Breast epithelium (tissue), 4 donors: ENCODE results near the gene DMXL2. TPM values are rescaled to one million over a fixed set of nuclear protein-coding genes. Genes with fewer than 3 reads are reported as not detected.

Experiments
- DNase-seq, 2 donors: peaks; one replicate each; pipeline ENCODE4 v3.0.0-alpha.2; 2019; ENCODE audit warnings: low spot score in 2 of 2
- H3K27ac ChIP-seq, 2 donors: fragments of 200-600 bp; sonication (generic) in 1 of 2; one replicate each; pipeline ENCODE4 v1.5.1; 2016 to 2019; ENCODE audit warnings: mild to moderate bottlenecking in 1 of 2
- H3K27me3 ChIP-seq, 2 donors: fragments of 200-600 bp; sonication (generic) in 1 of 2; one replicate each; pipeline versions ENCODE4 v1.5.1 to v1.6.0; 2017 to 2019; ENCODE audit warnings: control low read depth in 1 of 2, mild to moderate bottlenecking in 1 of 2
- H3K36me3 ChIP-seq: fragments of 200-600 bp; one replicate; pipeline ENCODE4 v1.5.1; 2019
- H3K4me1 ChIP-seq, 2 donors: fragments of 200-600 bp; sonication (generic); one replicate each; pipeline ENCODE4 v1.5.1; 2016 to 2019; ENCODE audit warnings: control low read depth in 1 of 2
- H3K4me3 ChIP-seq, 3 donors: fragments of 200-600 bp; sonication (generic); 1 replicate in 2 of 3; 2 replicates in 1 of 3; pipeline ENCODE4 v1.5.1; 2016 to 2019; ENCODE audit warnings: mild to moderate bottlenecking in 3 of 3, moderate library complexity in 2 of 3
- H3K9me3 ChIP-seq, 2 donors: fragments of 200-600 bp; sonication (generic) in 1 of 2; one replicate each; pipeline ENCODE4 v1.5.1; 2016 to 2019; ENCODE audit warnings: control low read depth in 1 of 2
- POLR2A ChIP-seq: fragments of 450-650 bp; IDR thresholded peaks from one replicate; pipeline ENCODE4 v1.6.1; 2016; ENCODE audit warnings: antibody characterized with exemption, mild to moderate bottlenecking, moderate library complexity
- POLR2AphosphoS5 ChIP-seq, 3 donors: sonication (generic); formaldehyde crosslinking; IDR thresholded peaks; one replicate each; pipeline ENCODE4 v1.6.1; 2017; ENCODE audit warnings: antibody characterized with exemption in 3 of 3
- intact Hi-C: fragments of 100-400 bp; cut with DNase I; formaldehyde crosslinking; loops from one replicate; pipeline ENCODE4 v1.15.1; 2023; ENCODE audit warnings: low total_unique reads
- total RNA-seq, 3 donors: library from RNA; depleted of rRNA; stranded (reverse); fragments of >200 nt; gene quantifications; one replicate each; pipeline ENCODE4 v1.1.0, GENCODE V29; 2016
- TF ChIP-seq, protein P1 (sequence below), 3 donors: fragments of 450-650 bp; IDR thresholded peaks; one replicate each; pipeline ENCODE4 v1.5.1; 2016 to 2017; ENCODE audit warnings: antibody characterized with exemption in 3 of 3, mild to moderate bottlenecking in 3 of 3, moderate library complexity in 3 of 3

Gene DMXL2
- total RNA-seq, 3 donors from 2014 or later: 28.5 to 73.9 (median 36.4) TPM

DNA sequence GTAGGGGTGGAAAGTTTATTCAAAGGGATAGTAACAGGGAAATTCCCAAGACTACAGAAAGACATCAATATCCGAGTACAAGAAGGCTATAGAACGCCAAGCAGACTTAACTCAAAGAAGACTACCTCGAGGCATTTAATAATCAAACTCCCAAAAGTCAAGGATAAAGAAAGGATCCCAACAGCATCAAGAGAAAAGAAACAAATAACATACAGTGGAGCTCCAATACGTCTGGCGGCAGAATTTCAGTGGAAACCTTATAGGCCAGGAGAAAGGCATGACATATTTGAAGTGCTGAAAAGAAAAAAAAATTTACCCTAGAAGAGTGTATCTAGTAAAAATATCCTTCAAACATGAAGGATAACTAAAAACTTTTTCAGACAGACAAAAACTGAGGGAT lies 95.6 kb downstream of the DMXL2 start:
- Histone ChIP-seq H3K27ac (no peak overlapping the region), H3K36me3 (no peaks in the 10 kb centered on the region), H3K9me3 (peaks cover 0 to 5% of the 10 kb centered on the region in 2 donors), H3K4me3 (no peak overlapping the region), H3K4me1 (no peaks in the 10 kb centered on the region), H3K27me3 (no peaks in the 10 kb centered on the region)
- DNase-seq: no peak
- intact Hi-C loops: no loop called here
- TF ChIP-seq POLR2A (no peak), POLR2AphosphoS5 (IDR thresholded peaks at IDR 0.05) (no peak)
- TF ChIP-seq, protein P1, sequence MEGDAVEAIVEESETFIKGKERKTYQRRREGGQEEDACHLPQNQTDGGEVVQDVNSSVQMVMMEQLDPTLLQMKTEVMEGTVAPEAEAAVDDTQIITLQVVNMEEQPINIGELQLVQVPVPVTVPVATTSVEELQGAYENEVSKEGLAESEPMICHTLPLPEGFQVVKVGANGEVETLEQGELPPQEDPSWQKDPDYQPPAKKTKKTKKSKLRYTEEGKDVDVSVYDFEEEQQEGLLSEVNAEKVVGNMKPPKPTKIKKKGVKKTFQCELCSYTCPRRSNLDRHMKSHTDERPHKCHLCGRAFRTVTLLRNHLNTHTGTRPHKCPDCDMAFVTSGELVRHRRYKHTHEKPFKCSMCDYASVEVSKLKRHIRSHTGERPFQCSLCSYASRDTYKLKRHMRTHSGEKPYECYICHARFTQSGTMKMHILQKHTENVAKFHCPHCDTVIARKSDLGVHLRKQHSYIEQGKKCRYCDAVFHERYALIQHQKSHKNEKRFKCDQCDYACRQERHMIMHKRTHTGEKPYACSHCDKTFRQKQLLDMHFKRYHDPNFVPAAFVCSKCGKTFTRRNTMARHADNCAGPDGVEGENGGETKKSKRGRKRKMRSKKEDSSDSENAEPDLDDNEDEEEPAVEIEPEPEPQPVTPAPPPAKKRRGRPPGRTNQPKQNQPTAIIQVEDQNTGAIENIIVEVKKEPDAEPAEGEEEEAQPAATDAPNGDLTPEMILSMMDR (IDR thresholded peaks at IDR 0.05): no peak

DNA sequence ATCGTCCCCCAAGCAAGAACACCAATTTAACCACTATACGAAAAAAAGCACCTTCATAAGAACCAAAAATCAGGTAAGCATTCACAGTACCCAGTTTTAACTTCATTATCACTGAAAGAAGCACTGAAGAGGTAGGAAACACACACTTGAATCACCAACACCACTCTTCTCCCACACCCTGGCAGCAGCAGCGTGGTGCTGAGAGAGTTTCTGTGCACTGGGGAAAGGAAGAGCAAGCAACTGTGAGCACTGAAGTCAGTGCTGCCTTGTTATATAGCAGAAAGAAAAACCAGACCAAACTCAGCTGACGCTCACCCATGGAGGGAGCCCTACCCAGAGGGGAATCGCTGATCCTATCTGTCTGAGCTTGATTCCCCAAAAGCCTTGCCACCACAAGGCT lies 98.2 kb downstream of the DMXL2 start:
- Histone ChIP-seq H3K4me3 (no peak overlapping the region), H3K27me3 (no peaks in the 10 kb centered on the region), H3K4me1 (no peaks in the 10 kb centered on the region), H3K9me3 (peaks cover 0 to 5% of the 10 kb centered on the region in 2 donors), H3K27ac (no peak overlapping the region), H3K36me3 (no peaks in the 10 kb centered on the region)
- no peak for DNase-seq
- intact Hi-C loops: no loop called here
- TF ChIP-seq, protein P1 (IDR thresholded peaks at IDR 0.05): no peak
- TF ChIP-seq POLR2AphosphoS5 (IDR thresholded peaks at IDR 0.05) (no peak), POLR2A (no peak)

DNA sequence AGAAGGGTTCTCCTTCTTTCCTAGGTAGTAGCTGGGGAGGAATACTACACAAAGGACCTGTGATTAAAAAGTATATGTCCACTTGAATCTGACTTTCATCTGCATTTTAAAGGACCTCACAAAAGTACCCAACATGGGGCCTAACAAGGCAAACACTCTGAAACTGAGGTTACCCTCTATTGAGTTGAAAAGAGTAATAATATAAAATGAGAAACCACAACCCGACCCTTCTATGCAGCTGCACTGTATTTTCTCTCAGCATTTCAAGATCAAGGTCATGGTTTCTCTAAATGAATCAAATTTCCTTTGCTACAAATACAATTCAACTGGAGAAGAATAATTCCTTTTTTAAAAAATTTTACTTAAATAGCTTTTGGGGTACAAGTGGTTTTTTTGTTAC lies 106.3 kb downstream of the DMXL2 start:
- intact Hi-C loops: no loop called here
- H3K9me3 ChIP-seq: no peaks in the 10 kb centered on the region
- H3K4me3 ChIP-seq: no peak overlapping the region
- H3K27me3 ChIP-seq: no peaks in the 10 kb centered on the region
- no peaks in the 10 kb centered on the region for H3K36me3 ChIP-seq
- no peaks in the 10 kb centered on the region for H3K4me1 ChIP-seq
- no peak for DNase-seq
- TF ChIP-seq POLR2A (no peak), POLR2AphosphoS5 (IDR thresholded peaks at IDR 0.05) (no peak)
- TF ChIP-seq, protein P1 (IDR thresholded peaks at IDR 0.05): no peak
- H3K27ac ChIP-seq: no peak overlapping the region

DNA sequence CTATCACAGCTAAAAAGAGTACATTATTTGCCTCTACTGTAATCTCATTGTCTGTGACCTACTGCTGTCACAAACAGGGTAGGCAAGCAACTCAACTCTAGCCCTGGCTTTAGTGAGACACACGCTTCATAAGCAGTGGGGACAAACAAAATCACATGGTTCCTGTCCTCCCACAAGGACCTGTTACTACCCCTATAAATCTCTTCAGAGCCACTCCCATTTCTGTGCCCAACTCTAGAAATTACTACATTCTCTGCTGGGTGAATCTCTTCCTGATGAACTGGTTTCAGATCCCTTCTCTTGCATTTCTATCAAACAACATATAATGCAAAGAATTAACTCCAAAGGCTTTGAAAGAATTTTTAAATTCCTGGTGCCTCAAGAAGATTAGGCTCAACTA lies 117.3 kb downstream of the DMXL2 start:
- no peak overlapping the region for H3K4me3 ChIP-seq
- no peaks in the 10 kb centered on the region for H3K36me3 ChIP-seq
- H3K9me3 ChIP-seq: no peaks in the 10 kb centered on the region
- H3K27me3 ChIP-seq: no peaks in the 10 kb centered on the region
- intact Hi-C loops: no loop called here
- no peak overlapping the region for H3K27ac ChIP-seq
- TF ChIP-seq POLR2A (no peak), POLR2AphosphoS5 (IDR thresholded peaks at IDR 0.05) (no peak)
- H3K4me1 ChIP-seq: no peaks in the 10 kb centered on the region
- DNase-seq: no peak

DNA sequence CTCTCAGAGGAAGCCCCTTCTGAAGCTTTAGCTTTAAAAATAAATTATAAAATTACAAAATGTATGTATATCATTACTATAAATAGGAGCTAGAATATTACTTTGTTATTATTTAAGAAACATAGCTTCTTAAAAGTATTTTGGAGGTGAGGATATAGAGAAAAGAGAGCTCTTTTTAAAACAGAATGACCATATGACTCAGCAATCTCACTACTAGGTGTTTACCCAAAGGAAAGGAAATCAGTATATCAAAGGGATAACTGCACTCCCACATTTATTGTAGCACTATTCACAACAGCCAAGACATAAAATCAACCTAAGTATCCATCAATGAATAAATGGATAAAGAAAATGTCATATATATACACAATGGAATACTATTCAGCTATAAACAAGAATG lies 119.6 kb downstream of the DMXL2 start:
- intact Hi-C loops: no loop called here
- H3K9me3 ChIP-seq: no peaks in the 10 kb centered on the region
- DNase-seq: no peak
- TF ChIP-seq POLR2A: no peak
- no peak for TF ChIP-seq POLR2AphosphoS5 (IDR thresholded peaks at IDR 0.05)
- TF ChIP-seq, protein P1 (IDR thresholded peaks at IDR 0.05): no peak
- H3K4me3 ChIP-seq: no peak overlapping the region
- no peaks in the 10 kb centered on the region for H3K27me3 ChIP-seq
- no peaks in the 10 kb centered on the region for H3K36me3 ChIP-seq
- no peak overlapping the region for H3K27ac ChIP-seq
- H3K4me1 ChIP-seq: no peaks in the 10 kb centered on the region
